Upper lobe of left lung (tissue), 6 donors: ENCODE data around the gene NCMAP. TPM values are rescaled to one million over a fixed set of nuclear protein-coding genes. Genes with fewer than 3 reads are reported as not detected.

ENCODE experiments used
- ATAC-seq, 2 donors: fragments of 200-7000 bp; cut with Tn5 transposase; one replicate each; pipeline ENCODE4 v1.9.1; 2022; ENCODE audit warnings: mild to moderate bottlenecking in 2 of 2, moderate library complexity in 2 of 2; ENCODE audit not compliant: low FRiP score in 2 of 2
- DNase-seq, 2 donors: peaks; one replicate each; pipeline ENCODE4 v3.0.0-alpha.2; 2019 to 2020
- H3K27ac ChIP-seq, 4 donors: fragments of 200-600 bp; sonication (generic); one replicate each; pipeline ENCODE4 v1.5.1; 2016 to 2019
- H3K27me3 ChIP-seq, 4 donors: fragments of 200-600 bp; sonication (generic); one replicate each; pipeline ENCODE4 v1.5.1; 2017 to 2019
- H3K36me3 ChIP-seq, 4 donors: fragments of 200-600 bp; sonication (generic); one replicate each; pipeline ENCODE4 v1.5.1; 2016 to 2019
- H3K4me1 ChIP-seq, 4 donors: fragments of 200-600 bp; sonication (generic); one replicate each; pipeline ENCODE4 v1.5.1; 2018 to 2019
- H3K4me3 ChIP-seq, 4 donors: fragments of 200-600 bp; sonication (generic); one replicate each; pipeline ENCODE4 v1.5.1; 2017 to 2019; ENCODE audit warnings: mild to moderate bottlenecking in 2 of 4, moderate library complexity in 1 of 4
- H3K9me3 ChIP-seq, 4 donors: fragments of 200-600 bp; sonication (generic); one replicate each; pipeline ENCODE4 v1.5.1; 2018 to 2019
- CTCF ChIP-seq, 6 experiments: fragments of 450-650 bp in 4 of 6; fragments of 200-600 bp in 2 of 6; sonication (generic) in 2 of 6; IDR thresholded peaks; one replicate each; pipeline ENCODE4 v1.5.1; 2016 to 2019; ENCODE audit warnings: antibody characterized with exemption in 6 of 6
- EP300 ChIP-seq, 4 donors: sonication (generic); formaldehyde crosslinking; IDR thresholded peaks; one replicate each; pipeline ENCODE4 v1.5.1; 2017; ENCODE audit warnings: antibody characterized with exemption in 4 of 4, control low read depth in 2 of 4
- POLR2A ChIP-seq, 4 donors: fragments of 450-650 bp; IDR thresholded peaks; one replicate each; pipeline ENCODE4 v1.5.1; 2016 to 2017; ENCODE audit warnings: antibody characterized with exemption in 4 of 4, mild to moderate bottlenecking in 2 of 4
- POLR2AphosphoS5 ChIP-seq, 2 donors: sonication (generic); formaldehyde crosslinking; IDR thresholded peaks; one replicate each; pipeline ENCODE4 v1.5.1; 2017; ENCODE audit warnings: antibody characterized with exemption in 2 of 2
- WGBS, 2 donors: methylation state at CpG; one replicate each; pipeline ENCODE4 v1.1.5; 2017 to 2018; 5-methylcytosine and 5-hydroxymethylcytosine counted together
- total RNA-seq, 6 donors: library from RNA; depleted of rRNA in 4 of 6; stranded (reverse); fragments of >200 nt in 4 of 6; gene quantifications; one replicate each; pipeline versions ENCODE4 v1.1.0 to v1.2.1, GENCODE V29; 2016 to 2021
- donor health status: DM: no; HTN: no; CAD: no; lungs with moderate emphysema.
- donor health status: DM: no; HTN: yes; CAD: no; lungs with severe emphysema.

NCMAP gene, protein sequence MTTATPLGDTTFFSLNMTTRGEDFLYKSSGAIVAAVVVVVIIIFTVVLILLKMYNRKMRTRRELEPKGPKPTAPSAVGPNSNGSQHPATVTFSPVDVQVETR
- 10 to 100 TPM in 1 of 6 donors, 1 to 10 TPM in 5; 3.3 to 12.8 (median 7.3) TPM for total RNA-seq

DNA sequence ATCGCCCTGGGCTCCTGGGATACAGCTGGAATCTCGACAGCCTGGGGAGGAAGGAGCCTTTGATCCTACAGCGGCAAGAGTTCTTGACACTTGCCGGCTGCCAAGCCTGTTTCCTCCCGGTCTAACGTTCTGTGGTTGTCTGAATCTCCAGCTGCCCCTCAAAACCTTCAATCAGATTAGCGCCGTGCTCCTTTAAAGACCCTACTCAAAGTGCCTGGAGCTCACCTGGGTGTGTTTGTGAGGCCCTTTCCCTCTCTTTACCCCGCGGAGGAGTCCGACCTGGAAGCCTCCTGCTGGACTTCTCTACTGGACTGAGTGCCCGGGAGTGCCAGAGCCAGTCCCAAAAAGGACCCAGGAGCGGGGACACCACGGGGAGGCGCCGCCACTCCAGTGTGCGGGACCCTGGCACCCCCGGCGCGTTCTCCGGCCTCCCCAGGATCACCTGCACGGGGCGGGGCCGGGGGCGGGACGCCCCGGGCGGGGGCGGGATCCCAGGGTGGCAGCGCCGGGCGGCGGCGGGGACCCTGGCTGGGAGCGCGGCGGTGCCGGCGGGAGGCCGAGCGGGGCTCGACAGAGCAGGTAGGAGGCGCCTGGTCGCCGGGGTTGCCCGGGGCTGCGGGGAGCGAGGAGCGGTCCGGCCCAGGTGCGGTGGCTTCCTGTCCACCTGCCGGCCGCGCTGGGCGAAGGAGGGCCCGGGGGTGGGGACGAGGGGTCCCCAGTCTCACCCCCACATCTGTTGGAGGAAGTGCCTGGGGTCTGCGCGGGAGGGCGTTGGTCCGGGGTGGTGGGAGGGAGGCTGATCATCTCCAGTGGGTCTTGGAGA lies at the start of gene NCMAP:
TSS of gene NCMAP (plus strand) at position 497 of the 823 bp plus-strand sequence. CDS start 39,344 bp downstream, outside the sequence.
- 4 to 8% methylated on average over 10 to 25 of the region's 61 CpGs for WGBS, 2 donors
- peak; percentile 85 to 94 for DNase-seq

GRCh38 chr1:24506691-24507381 lies 49.1 kb upstream of the NCMAP start:
- no peaks in the 10 kb centered on the region for H3K27me3 ChIP-seq
- ATAC-seq (no peak), DNase-seq (no peak)
- H3K4me1 ChIP-seq, result peaks cover 0 to 17% (median 5%) of the 10 kb centered on the region in 4 donors
- H3K9me3 ChIP-seq, result no peaks in the 10 kb centered on the region
- H3K27ac ChIP-seq, result peak overlapping the region in 1 of 4 donors; percentile 25
- TF ChIP-seq EP300 (IDR thresholded peaks at IDR 0.05) (no peak), CTCF (IDR thresholded peaks at IDR 0.05) (no peak), POLR2A (IDR thresholded peaks at IDR 0.05) (no peak), POLR2AphosphoS5 (IDR thresholded peaks at IDR 0.05) (no peak)
- no peak overlapping the region for H3K4me3 ChIP-seq
- H3K36me3 ChIP-seq, result no peaks in the 10 kb centered on the region
- 75 to 80% methylated on average over 5 of the region's 5 CpGs for WGBS, 2 donors

More for the DNA sequence above, at the start of gene NCMAP:
- TF ChIP-seq POLR2A (IDR thresholded peaks at IDR 0.05) (no peak), CTCF (IDR thresholded peaks at IDR 0.05) (peak in 1 of 6 experiments; percentile 27)
- Histone ChIP-seq H3K9me3 (no peaks in the 10 kb centered on the region), H3K4me1 (peaks cover 8 to 31% (median 22%) of the 10 kb centered on the region in 4 donors), H3K27me3 (peaks cover 0 to 13% (median 6%) of the 10 kb centered on the region in 4 donors), H3K27ac (peak within 1 kb of the TSS; percentile 37 to 77 (median 64)), H3K36me3 (no peaks in the 10 kb centered on the region), H3K4me3 (peak within 1 kb of the TSS in 3 of 4 donors; percentile 49 to 52 (median 51))
- peak; percentile 47 to 56 for ATAC-seq

- Histone ChIP-seq H3K27ac (peak overlapping the region in 1 of 4 donors; percentile 25), H3K4me3 (no peak overlapping the region), H3K4me1 (peaks cover 0 to 17% (median 3%) of the 10 kb centered on the region in 4 donors), H3K36me3 (no peaks in the 10 kb centered on the region), H3K9me3 (no peaks in the 10 kb centered on the region), H3K27me3 (no peaks in the 10 kb centered on the region)
- TF ChIP-seq POLR2A (IDR thresholded peaks at IDR 0.05), result no peak
- no peak for TF ChIP-seq EP300 (IDR thresholded peaks at IDR 0.05)
- TF ChIP-seq CTCF (IDR thresholded peaks at IDR 0.05), result no peak
- TF ChIP-seq POLR2AphosphoS5 (IDR thresholded peaks at IDR 0.05), result no peak
- whole genome bisulfite sequencing, 2 donors, result 90 to 94% methylated on average over 5 of the region's 5 CpGs
- DNase-seq, result no peak
- ATAC-seq, result no peak
Observed at GRCh38 chr1:24507405-24507804, 48.5 kb upstream of the NCMAP start.

- Histone ChIP-seq H3K4me1 (peaks cover 0 to 5% (median 0%) of the 10 kb centered on the region in 4 donors), H3K27ac (no peak overlapping the region), H3K27me3 (no peaks in the 10 kb centered on the region), H3K4me3 (no peak overlapping the region), H3K9me3 (no peaks in the 10 kb centered on the region), H3K36me3 (no peaks in the 10 kb centered on the region)
- ATAC-seq (no peak), DNase-seq (no peak)
- TF ChIP-seq POLR2AphosphoS5 (IDR thresholded peaks at IDR 0.05) (no peak), CTCF (IDR thresholded peaks at IDR 0.05) (no peak), EP300 (IDR thresholded peaks at IDR 0.05) (no peak), POLR2A (IDR thresholded peaks at IDR 0.05) (no peak)
- 92% methylated on average over 5 of the region's 5 CpGs for WGBS, 2 donors
Observed at GRCh38 chr1:24508911-24509310, 47.0 kb upstream of the NCMAP start.
